Measurements from ENCODE around the gene ANKFN1. TPM values are rescaled to one million over a fixed set of nuclear protein-coding genes. Genes with fewer than 3 reads are reported as not detected.

Gene ANKFN1
- total and polyA plus RNA-seq, 2 of the 13 experiments (the other 11 are each of a cell fraction or from before 2014, with no cell fraction given): not detected

DNA sequence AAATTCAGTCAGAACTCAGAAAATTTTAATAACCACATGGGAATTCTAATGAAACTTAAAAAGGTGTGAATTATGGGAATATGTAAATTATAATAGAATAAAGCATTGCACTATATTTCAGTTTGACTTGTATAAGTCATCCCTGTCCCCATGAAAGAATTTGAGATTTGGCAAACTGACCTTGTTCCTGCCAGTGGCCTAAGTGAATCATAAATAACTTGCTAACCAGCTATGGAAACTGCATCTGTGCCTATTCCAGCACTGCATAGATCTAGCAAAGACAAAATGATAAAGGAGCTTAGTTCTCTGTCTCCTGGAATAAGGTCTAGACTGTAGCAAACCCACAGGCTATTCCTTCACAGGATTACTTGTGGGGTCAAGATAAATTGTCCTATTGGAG is 333.5 kb downstream of the ANKFN1 start:
- FAIRE-seq (no peak), ATAC-seq (no peak), DNase-seq (ENCODE audit: low spot score) (no peak)
- ChIA-PET POLR2A (no interaction called here), CTCF (ENCODE audit: low intra/inter-chr PET ratio, low total read pairs) (no interaction called here)
- Histone ChIP-seq H4K20me1 (ENCODE audit: insufficient read depth, low read length) (no peaks in the 10 kb centered on the region), H3K27me3 (ENCODE audit: control insufficient read depth in 1 of 2, insufficient read depth in 2 of 2, low read length in 2 of 2) (no peaks in the 10 kb centered on the region; a peak in 2 of 5 replicates), H3K4me1 (ENCODE audit: insufficient read depth, low read length) (no peaks in the 10 kb centered on the region), H3K9ac (ENCODE audit: insufficient read depth, low read depth, low read length) (no peak overlapping the region), H3K79me2 (ENCODE audit: insufficient read depth, low read length) (no peaks in the 10 kb centered on the region), H3K9me3 (ENCODE audit: low read length) (no peaks in the 10 kb centered on the region), H3K27ac (ENCODE audit: extremely low read length, insufficient read depth, low read length) (no peak overlapping the region), H3K4me2 (ENCODE audit: low read depth, low read length) (no peak overlapping the region), H3K4me3 (replicated peaks in 1 of 3; ENCODE audit: insufficient read depth in 1 of 3, low read depth in 2 of 3, low read length in 3 of 3) (no peak overlapping the region), H3K36me3 (replicated peaks in 1 of 2; ENCODE audit: control insufficient read depth in 1 of 2, insufficient read depth in 2 of 2, low read length in 2 of 2) (no peaks in the 10 kb centered on the region), H2AFZ (ENCODE audit: low read length) (no peak overlapping the region)
- intact Hi-C loops (cut with micrococcal nuclease; ENCODE audit: unreplicated experiment): no loop called here
- BruUV-seq (replicated peaks): no TSS peak
- TF ChIP-seq SRF (IDR thresholded peaks at IDR 0.05; ENCODE audit: low read depth, low read length): no peak
- no peak for TF ChIP-seq ZBTB21 (CRISPR knock-in tag; IDR thresholded peaks at IDR 0.05)
- TF ChIP-seq ESRRA (CRISPR knock-in tag; IDR thresholded peaks at IDR 0.05; ENCODE audit: low read depth): no peak
- no peak for TF ChIP-seq ZNF333 (CRISPR knock-in tag; IDR thresholded peaks at IDR 0.05; ENCODE audit: borderline replicate concordance)
- no peak for TF ChIP-seq ZNF547 (CRISPR knock-in tag; IDR thresholded peaks at IDR 0.05)
- TF ChIP-seq, protein P1, sequence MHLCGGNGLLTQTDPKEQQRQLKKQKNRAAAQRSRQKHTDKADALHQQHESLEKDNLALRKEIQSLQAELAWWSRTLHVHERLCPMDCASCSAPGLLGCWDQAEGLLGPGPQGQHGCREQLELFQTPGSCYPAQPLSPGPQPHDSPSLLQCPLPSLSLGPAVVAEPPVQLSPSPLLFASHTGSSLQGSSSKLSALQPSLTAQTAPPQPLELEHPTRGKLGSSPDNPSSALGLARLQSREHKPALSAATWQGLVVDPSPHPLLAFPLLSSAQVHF (CRISPR knock-in tag; IDR thresholded peaks at IDR 0.05): no peak
- TF ChIP-seq ZNF790 (CRISPR knock-in tag; IDR thresholded peaks at IDR 0.05; ENCODE audit: borderline replicate concordance): no peak
- TF ChIP-seq, protein P2, sequence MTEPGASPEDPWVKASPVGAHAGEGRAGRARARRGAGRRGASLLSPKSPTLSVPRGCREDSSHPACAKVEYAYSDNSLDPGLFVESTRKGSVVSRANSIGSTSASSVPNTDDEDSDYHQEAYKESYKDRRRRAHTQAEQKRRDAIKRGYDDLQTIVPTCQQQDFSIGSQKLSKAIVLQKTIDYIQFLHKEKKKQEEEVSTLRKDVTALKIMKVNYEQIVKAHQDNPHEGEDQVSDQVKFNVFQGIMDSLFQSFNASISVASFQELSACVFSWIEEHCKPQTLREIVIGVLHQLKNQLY (CRISPR knock-in tag; IDR thresholded peaks at IDR 0.05): no peak
- TF ChIP-seq, protein P3, sequence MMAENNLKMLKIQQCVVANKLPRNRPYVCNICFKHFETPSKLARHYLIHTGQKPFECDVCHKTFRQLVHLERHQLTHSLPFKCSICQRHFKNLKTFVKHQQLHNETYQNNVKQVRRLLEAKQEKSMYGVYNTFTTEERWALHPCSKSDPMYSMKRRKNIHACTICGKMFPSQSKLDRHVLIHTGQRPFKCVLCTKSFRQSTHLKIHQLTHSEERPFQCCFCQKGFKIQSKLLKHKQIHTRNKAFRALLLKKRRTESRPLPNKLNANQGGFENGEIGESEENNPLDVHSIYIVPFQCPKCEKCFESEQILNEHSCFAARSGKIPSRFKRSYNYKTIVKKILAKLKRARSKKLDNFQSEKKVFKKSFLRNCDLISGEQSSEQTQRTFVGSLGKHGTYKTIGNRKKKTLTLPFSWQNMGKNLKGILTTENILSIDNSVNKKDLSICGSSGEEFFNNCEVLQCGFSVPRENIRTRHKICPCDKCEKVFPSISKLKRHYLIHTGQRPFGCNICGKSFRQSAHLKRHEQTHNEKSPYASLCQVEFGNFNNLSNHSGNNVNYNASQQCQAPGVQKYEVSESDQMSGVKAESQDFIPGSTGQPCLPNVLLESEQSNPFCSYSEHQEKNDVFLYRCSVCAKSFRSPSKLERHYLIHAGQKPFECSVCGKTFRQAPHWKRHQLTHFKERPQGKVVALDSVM (CRISPR knock-in tag; IDR thresholded peaks at IDR 0.05): no peak
- in situ Hi-C loops (cut with HindIII; ENCODE audit: extremely low pct_ligation_motif_present, low pct_unique_long_range_greater_than_20kb): no loop called here

Data from HepG2 (cell line).